ENCODE data around the gene TRAF6. TPM values are rescaled to one million over a fixed set of nuclear protein-coding genes. Genes with fewer than 3 reads are reported as not detected.
"Not testable (repeated sequence)": the region's sequence is repeated elsewhere in the genome, so short reads cannot be mapped to it uniquely, and the experiment has no call there.

The TRAF6 gene
- total and polyA plus RNA-seq, 7 experiments from 2014 or later, result 7.9 to 22.2 (median 18.2) TPM

- H3K4me1 Mint-ChIP-seq, result peaks cover 21 to 49% (median 36%) of the 10 kb centered on the region in 7 donors
- CTCF ChIA-PET, result interaction anchor here (1.0 kb wide), 1 partner anchor 11 kb away, joined by 4 read pairs; no protein-coding TSS in a partner anchor
- POLR2A ChIA-PET, result no interaction called here
- Histone ChIP-seq H3K27me3 (ENCODE audit: control insufficient read depth in 2 of 2, insufficient read depth in 2 of 2, low read length in 2 of 2) (no peaks in the 10 kb centered on the region), H3K4me3 (ENCODE audit: low read length) (no peak overlapping the region), H3K27ac (ENCODE audit: low read depth, low read length) (no peak overlapping the region), H3K9me3 (ENCODE audit: control insufficient read depth in 2 of 3, low read length in 3 of 3) (no peaks in the 10 kb centered on the region), H3K4me1 (ENCODE audit: control insufficient read depth in 2 of 2, insufficient read depth in 2 of 2, low read length in 2 of 2) (peaks cover 0 to 15% of the 10 kb centered on the region in 2 donors), H3K36me3 (ENCODE audit: control insufficient read depth in 2 of 3, insufficient read depth in 3 of 3, low read length in 3 of 3) (peaks cover 0 to 46% (median 7%) of the 10 kb centered on the region in 3 experiments)
- no peak for DNase-seq
- H3K9me3 Mint-ChIP-seq, result peaks cover 0 to 2% (median 0%) of the 10 kb centered on the region in 11 donors
- peak overlapping the region in 5 of 10 donors; percentile 4 to 50 (median 31) for H3K4me3 Mint-ChIP-seq
- H3K27ac Mint-ChIP-seq, result peak overlapping the region in 4 of 9 donors; percentile 64 to 67 (median 66)
- peak; percentile 36 for ATAC-seq
- peaks cover 22 to 69% (median 38%) of the 10 kb centered on the region in 5 donors for H3K36me3 Mint-ChIP-seq
- H3K27me3 Mint-ChIP-seq, result no peaks in the 10 kb centered on the region
- intact Hi-C loops (cut with micrococcal nuclease), result no loop called here
Measured at GRCh38 chr11:36488096-36488495, 22.0 kb downstream of the TRAF6 start.

GRCh38 chr11:36487619-36488018 lies 22.5 kb downstream of the TRAF6 start:
- peaks cover 0 to 4% (median 0%) of the 10 kb centered on the region in 11 donors for H3K9me3 Mint-ChIP-seq
- peak overlapping the region in 2 of 10 donors; percentile 22 to 48 for H3K4me3 Mint-ChIP-seq
- peaks cover 0 to 46% (median 7%) of the 10 kb centered on the region in 3 experiments for H3K36me3 ChIP-seq (ENCODE audit: control insufficient read depth in 2 of 3, insufficient read depth in 3 of 3, low read length in 3 of 3)
- H3K27ac ChIP-seq (ENCODE audit: low read depth, low read length), result no peak overlapping the region
- peaks cover 17 to 45% (median 33%) of the 10 kb centered on the region in 7 donors for H3K4me1 Mint-ChIP-seq
- H3K9me3 ChIP-seq (ENCODE audit: control insufficient read depth in 2 of 3, low read length in 3 of 3), result no peaks in the 10 kb centered on the region
- no peaks in the 10 kb centered on the region for H3K27me3 ChIP-seq (ENCODE audit: control insufficient read depth in 2 of 2, insufficient read depth in 2 of 2, low read length in 2 of 2)
- POLR2A ChIA-PET, result no interaction called here
- intact Hi-C loops (cut with micrococcal nuclease), result no loop called here
- H3K4me1 ChIP-seq (ENCODE audit: control insufficient read depth in 2 of 2, insufficient read depth in 2 of 2, low read length in 2 of 2), result peaks cover 0 to 15% of the 10 kb centered on the region in 2 donors
- CTCF ChIA-PET, result interaction anchor here (1.0 kb wide), 1 partner anchor 11 kb away, joined by 4 read pairs; no protein-coding TSS in a partner anchor
- H3K27ac Mint-ChIP-seq, result peak overlapping the region in 4 of 9 donors; percentile 4 to 67 (median 18)
- H3K27me3 Mint-ChIP-seq, result no peaks in the 10 kb centered on the region
- peaks cover 18 to 69% (median 37%) of the 10 kb centered on the region in 5 donors for H3K36me3 Mint-ChIP-seq
- H3K4me3 ChIP-seq (ENCODE audit: low read length), result no peak overlapping the region
- DNase-seq (no peak), ATAC-seq (no peak)

- Mint-ChIP-seq H3K36me3 (peaks cover 3 to 52% (median 25%) of the 10 kb centered on the region in 5 donors), H3K27me3 (no peaks in the 10 kb centered on the region), H3K9me3 (peaks cover 0 to 4% (median 0%) of the 10 kb centered on the region in 11 donors), H3K4me1 (peaks cover 6 to 36% (median 21%) of the 10 kb centered on the region in 7 donors), H3K4me3 (no peak overlapping the region), H3K27ac (no peak overlapping the region)
- no peak overlapping the region for H3K4me3 ChIP-seq (ENCODE audit: low read length)
- DNase-seq (no peak), ATAC-seq (no peak)
- H3K4me1 ChIP-seq (ENCODE audit: control insufficient read depth in 2 of 2, insufficient read depth in 2 of 2, low read length in 2 of 2), result peaks cover 0 to 15% of the 10 kb centered on the region in 2 donors
- no peaks in the 10 kb centered on the region for H3K9me3 ChIP-seq (ENCODE audit: control insufficient read depth in 2 of 3, low read length in 3 of 3)
- no peak overlapping the region for H3K27ac ChIP-seq (ENCODE audit: low read depth, low read length)
- ChIA-PET CTCF (interaction anchor here (0.8 kb wide), 1 partner anchor 8 kb away, joined by 3 read pairs; no protein-coding TSS in a partner anchor), POLR2A (no interaction called here)
- intact Hi-C loops (cut with micrococcal nuclease), result no loop called here
- peaks cover 0 to 33% (median 7%) of the 10 kb centered on the region in 3 experiments for H3K36me3 ChIP-seq (ENCODE audit: control insufficient read depth in 2 of 3, insufficient read depth in 3 of 3, low read length in 3 of 3)
- no peaks in the 10 kb centered on the region for H3K27me3 ChIP-seq (ENCODE audit: control insufficient read depth in 2 of 2, insufficient read depth in 2 of 2, low read length in 2 of 2)
Measured at GRCh38 chr11:36485298-36486002, 24.6 kb downstream of the TRAF6 start.

GRCh38 chr11:36483042-36483441 lies 27.0 kb downstream of the TRAF6 start:
- H3K27ac Mint-ChIP-seq; H3K9me3 ChIP-seq (ENCODE audit: control insufficient read depth in 2 of 3, low read length in 3 of 3); ATAC-seq; intact Hi-C loops (cut with micrococcal nuclease); CTCF ChIA-PET; H3K4me1 ChIP-seq (ENCODE audit: control insufficient read depth in 2 of 2, insufficient read depth in 2 of 2, low read length in 2 of 2); H3K4me3 ChIP-seq (ENCODE audit: low read length); H3K27me3 Mint-ChIP-seq; H3K27me3 ChIP-seq (ENCODE audit: control insufficient read depth in 2 of 2, insufficient read depth in 2 of 2, low read length in 2 of 2); H3K9me3 Mint-ChIP-seq; POLR2A ChIA-PET; H3K27ac ChIP-seq (ENCODE audit: low read depth, low read length); DNase-seq: not testable (repeated sequence)
- H3K4me3 Mint-ChIP-seq, result peak overlapping the region in 1 of 10 donors; percentile 9
- H3K4me1 Mint-ChIP-seq, result peaks cover 0 to 16% (median 12%) of the 10 kb centered on the region in 7 donors
- peaks cover 0 to 21% (median 0%) of the 10 kb centered on the region in 3 experiments for H3K36me3 ChIP-seq (ENCODE audit: control insufficient read depth in 2 of 3, insufficient read depth in 3 of 3, low read length in 3 of 3)
- peaks cover 0 to 36% (median 16%) of the 10 kb centered on the region in 5 donors for H3K36me3 Mint-ChIP-seq

- DNase-seq (no peak), ATAC-seq (no peak)
- no peak overlapping the region for H3K27ac ChIP-seq (ENCODE audit: low read depth, low read length)
- POLR2A ChIA-PET, result no interaction called here
- intact Hi-C loops (cut with micrococcal nuclease), result no loop called here
- Mint-ChIP-seq H3K9me3 (peaks cover 0 to 4% (median 0%) of the 10 kb centered on the region in 11 donors), H3K27ac (no peak overlapping the region), H3K4me3 (no peak overlapping the region), H3K27me3 (no peaks in the 10 kb centered on the region), H3K4me1 (peaks cover 0 to 8% (median 0%) of the 10 kb centered on the region in 7 donors), H3K36me3 (peaks cover 0 to 23% (median 14%) of the 10 kb centered on the region in 5 donors)
- no peak overlapping the region for H3K4me3 ChIP-seq (ENCODE audit: low read length)
- CTCF ChIA-PET, result interaction anchor here (0.7 to 0.8 kb wide), 2 partner anchors 12 to 28 kb away, joined by 3 read pairs; no protein-coding TSS in a partner anchor
- H3K4me1 ChIP-seq (ENCODE audit: control insufficient read depth in 2 of 2, insufficient read depth in 2 of 2, low read length in 2 of 2), result no peaks in the 10 kb centered on the region
- H3K27me3 ChIP-seq (ENCODE audit: control insufficient read depth in 2 of 2, insufficient read depth in 2 of 2, low read length in 2 of 2), result no peaks in the 10 kb centered on the region
- no peaks in the 10 kb centered on the region for H3K9me3 ChIP-seq (ENCODE audit: control insufficient read depth in 2 of 3, low read length in 3 of 3)
- H3K36me3 ChIP-seq (ENCODE audit: control insufficient read depth in 2 of 3, insufficient read depth in 3 of 3, low read length in 3 of 3), result peaks cover 0 to 12% (median 0%) of the 10 kb centered on the region in 3 experiments
Measured at GRCh38 chr11:36480833-36481232, 29.2 kb downstream of the TRAF6 start.

- ChIA-PET CTCF (interaction anchor here (0.9 to 1.6 kb wide), 3 partner anchors 14 to 995 kb away, joined by 3 to 8 read pairs (median 3); no protein-coding TSS in a partner anchor), POLR2A (interaction anchor here (0.6 kb wide), 1 partner anchor 887 kb away, joined by 3 read pairs; no protein-coding TSS in a partner anchor)
- no peak overlapping the region for H3K4me3 ChIP-seq (ENCODE audit: low read length)
- no peaks in the 10 kb centered on the region for H3K27me3 ChIP-seq (ENCODE audit: control insufficient read depth in 2 of 2, insufficient read depth in 2 of 2, low read length in 2 of 2)
- no peaks in the 10 kb centered on the region for H3K9me3 ChIP-seq (ENCODE audit: control insufficient read depth in 2 of 3, low read length in 3 of 3)
- Mint-ChIP-seq H3K4me3 (no peak overlapping the region), H3K27me3 (no peaks in the 10 kb centered on the region), H3K4me1 (peaks cover 0 to 6% (median 0%) of the 10 kb centered on the region in 7 donors), H3K27ac (no peak overlapping the region), H3K9me3 (peaks cover 0 to 4% (median 0%) of the 10 kb centered on the region in 11 donors), H3K36me3 (peaks cover 0 to 16% (median 3%) of the 10 kb centered on the region in 5 donors)
- peak; percentile 47 for ATAC-seq
- H3K27ac ChIP-seq (ENCODE audit: low read depth, low read length), result no peak overlapping the region
- H3K36me3 ChIP-seq (ENCODE audit: control insufficient read depth in 2 of 3, insufficient read depth in 3 of 3, low read length in 3 of 3), result no peaks in the 10 kb centered on the region
- intact Hi-C loops (cut with micrococcal nuclease), result loop anchor here (1.0 to 5.0 kb wide), 5 partner anchors 102 to 863 kb away; no protein-coding TSS in a partner anchor
- no peaks in the 10 kb centered on the region for H3K4me1 ChIP-seq (ENCODE audit: control insufficient read depth in 2 of 2, insufficient read depth in 2 of 2, low read length in 2 of 2)
- peak in 3 of 9 donors; percentile 6 to 27 (median 12) for DNase-seq
Measured at GRCh38 chr11:36478700-36479329, 31.3 kb downstream of the TRAF6 start.

Measured in naive thymus-derived CD4-positive, alpha-beta T cell (primary cell).